ENCODE measurements around the gene PRDM16. TPM values are rescaled to one million over a fixed set of nuclear protein-coding genes. Genes with fewer than 3 reads are reported as not detected.

Gene PRDM16
- total and polyA plus RNA-seq, 2 donors (not counting 1 experiment from before 2014, with no cell fraction given) = 0.03 to 0.12 TPM

DNA sequence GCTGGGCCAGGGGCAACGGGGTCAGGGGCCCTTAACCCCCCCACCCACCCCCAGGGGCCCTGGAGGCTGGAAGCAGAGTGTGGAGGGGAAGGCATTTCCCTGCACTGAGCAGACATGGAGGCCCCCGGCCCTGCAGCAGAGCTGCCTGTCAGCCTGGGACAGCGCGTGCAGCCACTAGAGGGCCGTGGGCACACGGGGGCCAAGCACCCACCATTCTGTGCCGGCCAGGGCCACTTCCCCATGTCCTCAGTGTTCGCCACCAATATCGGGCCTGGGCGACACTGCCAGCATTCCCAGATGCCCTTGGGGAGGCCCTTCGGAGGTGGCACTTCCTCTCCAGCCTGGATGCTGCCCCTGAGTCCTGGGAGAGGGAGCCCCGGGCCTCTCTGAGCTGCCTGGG, 362.3 kb downstream of the PRDM16 start:
- Histone ChIP-seq H3K27me3 (replicated peaks in 1 of 4; ENCODE audit: control extremely low read depth in 1 of 4, control insufficient read depth in 3 of 4, insufficient read depth in 4 of 4, low read length in 3 of 4) (no peaks in the 10 kb centered on the region), H3K9me3 (ENCODE audit: control extremely low read depth in 1 of 3, control insufficient read depth in 2 of 3, insufficient read depth in 1 of 3, low read length in 2 of 3) (no peaks in the 10 kb centered on the region), H3K4me2 (replicated peaks; ENCODE audit: low read depth, low read length, poor library complexity, severe bottlenecking) (no peak overlapping the region), H3K9ac (ENCODE audit: low read length) (no peak overlapping the region), H2AFZ (ENCODE audit: insufficient read depth, low read depth, low read length, poor library complexity, severe bottlenecking) (no peak overlapping the region), H3K79me2 (ENCODE audit: control insufficient read depth, insufficient read depth, low read length) (no peaks in the 10 kb centered on the region), H3K4me3 (ENCODE audit: control extremely low read depth in 1 of 5, extremely low read depth in 1 of 5, insufficient read depth in 1 of 5, low read depth in 2 of 5, low read length in 4 of 5) (no peak overlapping the region), H3K27ac (ENCODE audit: low read length in 2 of 2) (no peak overlapping the region), H4K20me1 (ENCODE audit: control insufficient read depth, insufficient read depth, low read length, poor library complexity, severe bottlenecking) (no peaks in the 10 kb centered on the region), H3K36me3 (replicated peaks in 1 of 2; ENCODE audit: control extremely low read depth in 1 of 2, control insufficient read depth in 1 of 2, extremely low read depth in 1 of 2, insufficient read depth in 2 of 2, low read length in 1 of 2) (no peaks in the 10 kb centered on the region), H3K4me1 (ENCODE audit: control insufficient read depth in 2 of 2, insufficient read depth in 2 of 2, low read length in 2 of 2) (no peaks in the 10 kb centered on the region)
- H3K27ac Mint-ChIP-seq = no peak overlapping the region
- no peak overlapping the region for H3K4me3 Mint-ChIP-seq
- H3K4me1 Mint-ChIP-seq = no peaks in the 10 kb centered on the region
- H3K9me3 Mint-ChIP-seq (ENCODE audit: insufficient read depth) = no peaks in the 10 kb centered on the region
- no peak for DNase-seq
- ATAC-seq (ENCODE audit: low read depth) = no peak
- H3K27me3 Mint-ChIP-seq = no peaks in the 10 kb centered on the region
- intact Hi-C loops (cut with micrococcal nuclease) = no loop called here
- CTCF ChIA-PET = no interaction called here
- POLR2A ChIA-PET = interaction anchor here (0.7 kb wide), 1 partner anchor 1132 kb away, joined by 5 read pairs; no protein-coding TSS in a partner anchor
- TF ChIP-seq CTCF (IDR thresholded peaks at IDR 0.05) (peak; percentile 10), EZH2 (IDR thresholded peaks at IDR 0.05; ENCODE audit: borderline replicate concordance, insufficient read depth, low read depth, low read length, poor library complexity, severe bottlenecking) (no peak)
- 64% methylated on average over 11 of the region's 12 CpGs for WGBS (ENCODE audit: insufficient coverage)

- H3K9me3 ChIP-seq (ENCODE audit: control extremely low read depth in 1 of 3, control insufficient read depth in 2 of 3, insufficient read depth in 1 of 3, low read length in 2 of 3) = no peaks in the 10 kb centered on the region
- no peaks in the 10 kb centered on the region for H3K4me1 Mint-ChIP-seq
- H3K9ac ChIP-seq (ENCODE audit: low read length) = no peak overlapping the region
- ChIA-PET CTCF (no interaction called here), POLR2A (interaction anchor here (0.7 kb wide), 1 partner anchor 1132 kb away, joined by 5 read pairs; no protein-coding TSS in a partner anchor)
- TF ChIP-seq CTCF (IDR thresholded peaks at IDR 0.05) (no peak), EZH2 (IDR thresholded peaks at IDR 0.05; ENCODE audit: borderline replicate concordance, insufficient read depth, low read depth, low read length, poor library complexity, severe bottlenecking) (no peak)
- H3K9me3 Mint-ChIP-seq (ENCODE audit: insufficient read depth) = no peaks in the 10 kb centered on the region
- H3K79me2 ChIP-seq (ENCODE audit: control insufficient read depth, insufficient read depth, low read length) = no peaks in the 10 kb centered on the region
- no peaks in the 10 kb centered on the region for H4K20me1 ChIP-seq (ENCODE audit: control insufficient read depth, insufficient read depth, low read length, poor library complexity, severe bottlenecking)
- no peaks in the 10 kb centered on the region for H3K4me1 ChIP-seq (ENCODE audit: control insufficient read depth in 2 of 2, insufficient read depth in 2 of 2, low read length in 2 of 2)
- H3K4me2 ChIP-seq (replicated peaks; ENCODE audit: low read depth, low read length, poor library complexity, severe bottlenecking) = no peak overlapping the region
- no peaks in the 10 kb centered on the region for H3K36me3 ChIP-seq (replicated peaks in 1 of 2; ENCODE audit: control extremely low read depth in 1 of 2, control insufficient read depth in 1 of 2, extremely low read depth in 1 of 2, insufficient read depth in 2 of 2, low read length in 1 of 2)
- DNase-seq (no peak), ATAC-seq (ENCODE audit: low read depth) (no peak)
- no peak overlapping the region for H3K27ac Mint-ChIP-seq
- WGBS (ENCODE audit: insufficient coverage) = 95% methylated on average over 13 of the region's 17 CpGs
- H3K4me3 Mint-ChIP-seq = no peak overlapping the region
- intact Hi-C loops (cut with micrococcal nuclease) = no loop called here
- H3K27ac ChIP-seq (ENCODE audit: low read length in 2 of 2) = no peak overlapping the region
- no peaks in the 10 kb centered on the region for H3K27me3 ChIP-seq (replicated peaks in 1 of 4; ENCODE audit: control extremely low read depth in 1 of 4, control insufficient read depth in 3 of 4, insufficient read depth in 4 of 4, low read length in 3 of 4)
- no peak overlapping the region for H2AFZ ChIP-seq (ENCODE audit: insufficient read depth, low read depth, low read length, poor library complexity, severe bottlenecking)
- H3K27me3 Mint-ChIP-seq = no peaks in the 10 kb centered on the region
- no peak overlapping the region for H3K4me3 ChIP-seq (ENCODE audit: control extremely low read depth in 1 of 5, extremely low read depth in 1 of 5, insufficient read depth in 1 of 5, low read depth in 2 of 5, low read length in 4 of 5)
Measured at GRCh38 chr1:3431686-3432085, 362.7 kb downstream of the PRDM16 start.
